Measurements from ENCODE around the gene LNX2. TPM values are rescaled to one million over a fixed set of nuclear protein-coding genes. Genes with fewer than 3 reads are reported as not detected.

LNX2 gene
- total RNA-seq, 1 donor from 2014 or later = 3.7 TPM

- no peak for TF ChIP-seq CTCF (IDR thresholded peaks at IDR 0.05)
- Histone ChIP-seq H3K27me3 (no peaks in the 10 kb centered on the region), H3K9me3 (no peaks in the 10 kb centered on the region), H3K36me3 (no peaks in the 10 kb centered on the region), H3K27ac (no peak overlapping the region), H3K4me3 (no peak overlapping the region), H3K4me1 (no peaks in the 10 kb centered on the region)
- DNase-seq (ENCODE audit: low spot score in 2 of 2) = no peak
- intact Hi-C loops (cut with DNase I) = no loop called here
Measured at GRCh38 chr13:27497563-27498230, 122.6 kb downstream of the LNX2 start.

GRCh38 chr13:27496536-27497273 lies 123.6 kb downstream of the LNX2 start:
- Histone ChIP-seq H3K4me1 (no peaks in the 10 kb centered on the region), H3K36me3 (no peaks in the 10 kb centered on the region), H3K9me3 (no peaks in the 10 kb centered on the region), H3K27me3 (no peaks in the 10 kb centered on the region), H3K27ac (no peak overlapping the region), H3K4me3 (no peak overlapping the region)
- intact Hi-C loops (cut with DNase I) = no loop called here
- TF ChIP-seq CTCF (IDR thresholded peaks at IDR 0.05) = no peak
- DNase-seq (ENCODE audit: low spot score in 2 of 2) = no peak

GRCh38 chr13:27496006-27496405 lies 124.3 kb downstream of the LNX2 start:
- no peak for TF ChIP-seq CTCF (IDR thresholded peaks at IDR 0.05)
- Histone ChIP-seq H3K27me3 (no peaks in the 10 kb centered on the region), H3K9me3 (no peaks in the 10 kb centered on the region), H3K36me3 (no peaks in the 10 kb centered on the region), H3K4me3 (no peak overlapping the region), H3K27ac (no peak overlapping the region), H3K4me1 (no peaks in the 10 kb centered on the region)
- no peak for DNase-seq (ENCODE audit: low spot score in 2 of 2)
- intact Hi-C loops (cut with DNase I) = no loop called here

Other genes starting within 250 kb of the LNX2 start
- gene GTF3A, start 195.9 kb downstream of the LNX2 start, total RNA-seq = 197 TPM
- gene MTIF3, start 170.0 kb downstream of the LNX2 start, total RNA-seq = 23.6 TPM
- gene POLR1D, start 1.4 kb upstream of the LNX2 start, total RNA-seq = 91.2 TPM
- gene GSX1, start 172.0 kb upstream of the LNX2 start, total RNA-seq = not detected